Smooth muscle cell of the pulmonary artery (primary cell): ENCODE data around the gene CMTM3. TPM values are rescaled to one million over a fixed set of nuclear protein-coding genes. Genes with fewer than 3 reads are reported as not detected.

Experiments used
- total RNA-seq: library from RNA; depleted of rRNA; stranded (reverse); fragments of >200 nt; gene quantifications from 2 replicates; pipeline ENCODE4 v1.2.3, GENCODE V29; 2014

Gene CMTM3, protein sequence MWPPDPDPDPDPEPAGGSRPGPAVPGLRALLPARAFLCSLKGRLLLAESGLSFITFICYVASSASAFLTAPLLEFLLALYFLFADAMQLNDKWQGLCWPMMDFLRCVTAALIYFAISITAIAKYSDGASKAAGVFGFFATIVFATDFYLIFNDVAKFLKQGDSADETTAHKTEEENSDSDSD
- 11.9 and 17.4 TPM in 2 replicates for total RNA-seq

GRCh38 chr16:66604376-66605176 lies at the start of gene CMTM3:
Gene CMTM3, plus strand, starts transcription at chr16:66604704. Its CDS starts 102 bp downstream, at chr16:66604806.

DNA sequence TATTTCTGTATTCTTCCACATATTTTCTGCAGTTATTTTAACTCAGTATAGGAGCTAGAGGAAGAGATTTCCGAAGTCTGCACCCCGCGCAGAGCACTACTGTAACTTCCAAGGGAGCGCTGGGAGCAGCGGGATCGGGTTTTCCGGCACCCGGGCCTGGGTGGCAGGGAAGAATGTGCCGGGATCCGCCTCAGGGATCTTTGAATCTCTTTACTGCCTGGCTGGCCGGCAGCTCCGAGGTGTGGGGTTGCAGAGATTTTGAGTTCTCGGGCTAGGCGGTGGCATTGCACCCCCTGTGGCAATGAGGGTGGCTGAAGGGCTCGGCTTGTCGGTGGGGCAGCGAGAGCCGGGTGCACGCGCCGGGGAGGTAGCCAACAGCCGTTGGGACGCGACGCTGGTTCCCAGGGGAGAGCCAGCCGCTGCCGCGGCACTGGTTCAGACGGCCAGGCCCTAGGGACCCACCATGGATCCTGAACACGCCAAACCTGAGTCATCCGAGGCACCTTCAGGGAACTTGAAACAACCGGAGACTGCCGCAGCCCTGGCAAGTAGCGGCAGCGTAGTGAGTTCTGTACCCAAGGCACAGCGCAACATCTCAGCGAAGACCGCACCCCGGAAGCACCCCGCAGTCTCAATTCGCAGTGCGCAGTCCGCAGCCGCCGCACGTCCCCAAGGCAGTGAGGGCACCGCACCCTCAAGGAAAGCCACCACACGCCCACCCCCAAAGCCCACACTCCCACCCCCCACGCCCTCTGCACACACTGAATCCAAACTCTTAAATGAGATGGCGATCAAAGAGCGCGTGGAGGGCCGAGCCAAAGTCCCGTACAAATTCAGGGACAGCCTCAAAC lies 38.2 kb upstream of the CMTM3 start, which contains the start of gene CMTM1:
TSS of gene CMTM1 (plus strand) at position 389 of the 851 bp plus-strand sequence. CDS start at position 464, 75 bp downstream.

GRCh38 chr16:66578651-66579531 lies 25.6 kb upstream of the CMTM3 start, which contains the start of gene CMTM2:
Gene CMTM2, plus strand, starts transcription at chr16:66579463. Its CDS starts 145 bp downstream, at chr16:66579608.

Other genes starting within 250 kb of the CMTM3 start
- gene CDH5, start 238.0 kb upstream of the CMTM3 start, total RNA-seq, result 2.5 and 3.6 TPM in 2 replicates
- gene BEAN1, start 177.4 kb upstream of the CMTM3 start, total RNA-seq, result 0.07 and 0.13 TPM in 2 replicates
- 61.6 and 90.7 TPM in 2 replicates for gene TK2, start 54.6 kb upstream of the CMTM3 start, total RNA-seq
- gene CKLF, start 52.1 kb upstream of the CMTM3 start, total RNA-seq, result 34.6 and 40.3 TPM in 2 replicates
- gene CMTM1, start 38.3 kb upstream of the CMTM3 start, total RNA-seq, result 2.1 and 2.2 TPM in 2 replicates
- not detected in 2 replicates for gene CMTM2, start 25.2 kb upstream of the CMTM3 start, total RNA-seq
- gene CMTM4, start 92.0 kb downstream of the CMTM3 start, total RNA-seq, result 24.0 and 31.8 TPM in 2 replicates
- gene DYNC1LI2, start 146.9 kb downstream of the CMTM3 start, total RNA-seq, result 165 and 178 TPM in 2 replicates
- gene TERB1, start 196.9 kb downstream of the CMTM3 start, total RNA-seq, result 0.07 TPM in 1 of 2 replicates, not detected in the other
- gene NAE1, start 226.3 kb downstream of the CMTM3 start, total RNA-seq, result 44.5 and 47.8 TPM in 2 replicates
- gene CA7, start 239.7 kb downstream of the CMTM3 start, total RNA-seq, result not detected in 2 replicates